Measurements from ENCODE around the gene TMEM250.

The TMEM250 gene

GRCh38 chr9:136147890-136148714, 29.4 kb upstream of the TMEM250 start:
- DNase-seq (ENCODE audit: low read depth, low spot score) = no peak

- DNase-seq (ENCODE audit: low read depth, low spot score) = no peak
These were observed 28.6 kb upstream of the TMEM250 start for GRCh38 chr9:136147038-136147889.

DNA sequence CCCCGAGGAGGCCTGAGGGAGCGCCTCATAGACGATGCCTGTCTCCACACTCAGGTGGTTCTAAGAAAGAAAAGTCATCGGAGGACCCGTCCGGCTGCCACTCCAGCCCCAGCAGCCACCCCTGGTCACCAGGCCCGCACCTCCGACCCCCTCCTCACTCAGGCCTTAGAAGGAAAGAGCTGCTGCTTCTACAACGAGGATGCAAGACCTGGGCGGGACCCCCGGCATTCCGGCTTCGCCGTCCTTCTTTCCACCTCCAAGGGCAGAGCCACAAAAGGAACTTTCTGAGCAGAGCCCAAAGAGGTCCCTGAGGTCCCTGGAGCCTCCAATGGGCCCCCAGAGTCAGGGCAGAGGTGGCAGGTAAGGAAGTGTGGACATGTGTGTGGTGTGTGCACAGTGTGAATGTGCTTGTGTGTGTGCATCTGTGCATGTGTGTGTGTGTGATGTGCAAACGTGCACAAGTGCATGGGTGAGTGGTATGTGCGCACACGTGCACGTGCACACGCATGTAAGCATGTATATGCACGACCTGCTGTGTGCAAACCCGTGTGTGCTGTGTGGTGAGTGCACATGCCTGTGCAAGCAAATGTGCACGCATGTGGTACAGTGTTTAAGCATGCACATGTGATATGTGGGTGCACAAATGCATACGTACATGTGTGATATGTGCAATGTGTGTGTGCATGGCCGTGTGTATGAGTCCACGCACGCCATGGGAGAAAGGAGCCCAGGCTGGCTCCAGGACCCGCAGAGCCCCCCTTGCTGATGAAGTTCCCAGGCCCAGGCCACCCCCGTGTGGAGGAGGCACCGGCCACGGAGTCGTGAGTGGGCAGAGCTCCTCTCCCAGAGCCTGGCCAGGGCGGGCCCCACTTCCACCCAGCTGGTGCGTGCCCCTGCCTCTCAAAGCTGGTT, 27.7 kb upstream of the TMEM250 start:
- DNase-seq (ENCODE audit: low read depth, low spot score) = no peak

DNA sequence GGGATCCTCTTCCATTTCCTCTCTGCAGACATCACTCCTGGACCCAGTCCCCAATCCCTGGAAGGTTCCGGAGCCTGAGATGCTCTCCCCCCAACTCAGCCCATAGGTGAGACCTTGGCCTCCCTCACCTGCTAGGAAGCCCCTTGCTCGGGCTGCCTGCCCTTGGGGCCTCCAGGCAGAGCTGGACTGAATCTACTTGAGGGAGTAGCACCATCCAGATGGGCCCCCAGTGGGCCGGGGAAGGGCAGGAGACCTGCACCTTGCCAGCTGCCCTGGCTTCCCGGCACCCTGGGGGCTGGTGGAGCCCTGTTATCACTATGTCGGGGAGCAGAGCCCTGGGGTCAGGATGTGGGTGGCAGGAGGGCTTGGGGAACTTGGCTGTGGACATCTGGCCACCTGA, 26.9 kb upstream of the TMEM250 start:
- no peak for DNase-seq (ENCODE audit: low read depth, low spot score)

DNA sequence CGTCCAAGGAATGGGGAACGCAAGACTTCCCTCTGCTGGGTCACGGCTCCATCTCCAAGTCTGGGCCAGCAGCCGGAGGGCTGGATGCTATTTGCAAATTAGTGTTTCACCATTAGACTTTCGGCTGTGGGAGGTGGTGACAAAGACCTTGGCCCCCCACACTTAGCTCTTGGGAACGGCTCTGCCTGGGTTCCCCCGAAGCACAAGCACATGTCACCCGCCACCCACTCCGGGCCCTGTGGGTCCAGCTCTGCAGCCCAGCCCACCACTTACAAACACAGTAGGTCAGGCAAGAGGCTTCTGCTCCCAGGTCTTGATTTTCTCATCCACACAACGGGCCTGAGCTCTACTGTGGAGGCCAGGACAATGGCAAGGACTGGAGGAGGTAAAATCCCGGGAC, 25.8 kb upstream of the TMEM250 start:
- no peak for DNase-seq (ENCODE audit: low read depth, low spot score)

DNA sequence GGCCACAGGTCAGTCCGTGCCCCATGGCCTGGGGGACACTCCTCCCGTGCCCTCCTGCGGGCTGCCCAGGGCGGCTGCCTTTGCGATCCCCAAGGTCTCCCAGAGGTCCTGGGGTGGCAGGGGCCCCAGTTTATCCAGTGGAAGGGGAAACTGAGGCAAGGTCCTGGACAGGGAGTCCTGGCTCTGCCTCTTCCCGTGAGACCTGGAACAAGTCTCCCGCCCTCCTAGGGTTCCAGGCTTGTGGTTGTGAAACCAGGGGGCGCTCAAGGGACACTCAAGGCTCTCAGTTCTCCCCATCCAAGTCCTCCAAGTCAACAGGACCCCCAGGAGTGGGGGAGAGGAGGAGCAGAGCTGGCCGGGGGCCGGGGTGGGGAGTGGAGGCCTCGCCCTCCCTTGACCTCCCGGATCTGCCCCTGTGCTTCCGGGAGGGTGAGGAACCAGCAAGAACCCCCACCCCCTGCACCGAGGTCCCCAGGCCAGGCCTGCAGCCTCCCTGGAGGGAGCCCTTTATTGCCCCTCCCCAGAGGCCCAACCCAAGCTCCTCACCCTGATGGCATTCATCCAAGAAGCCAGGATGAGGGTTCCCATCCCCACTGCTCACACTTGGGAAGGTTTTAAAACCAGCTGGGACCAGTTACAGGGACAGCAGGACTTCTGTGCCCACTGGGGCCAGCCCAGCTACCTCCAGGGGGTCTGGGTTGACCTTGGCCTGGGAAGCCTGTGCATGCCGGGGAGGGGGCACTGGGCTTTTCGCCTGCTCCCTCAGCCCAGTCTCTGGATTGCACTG, 24.7 kb upstream of the TMEM250 start:
- no peak for DNase-seq (ENCODE audit: low read depth, low spot score)

DNA sequence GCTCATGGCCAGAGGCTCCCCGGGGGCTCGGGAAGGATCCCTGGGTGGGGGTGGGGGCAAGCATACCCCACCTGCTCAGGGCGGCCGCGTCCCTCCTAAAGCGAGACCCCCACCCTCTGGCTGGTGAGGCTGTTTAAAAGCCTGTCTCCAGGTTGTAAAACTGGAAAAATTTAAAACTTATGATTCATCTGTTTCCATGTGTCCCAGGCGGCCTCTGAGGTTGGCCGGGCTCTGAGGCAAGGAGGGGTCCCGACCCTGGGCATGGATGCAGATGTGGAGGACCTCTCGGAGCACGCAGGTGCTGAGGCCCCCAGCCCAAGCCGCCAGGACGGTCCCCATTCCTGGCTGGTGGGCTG, 24.2 kb upstream of the TMEM250 start:
- DNase-seq (ENCODE audit: low read depth, low spot score) = no peak

GRCh38 chr9:136142414-136142796, 23.7 kb upstream of the TMEM250 start:
- no peak for DNase-seq (ENCODE audit: low read depth, low spot score)

DNA sequence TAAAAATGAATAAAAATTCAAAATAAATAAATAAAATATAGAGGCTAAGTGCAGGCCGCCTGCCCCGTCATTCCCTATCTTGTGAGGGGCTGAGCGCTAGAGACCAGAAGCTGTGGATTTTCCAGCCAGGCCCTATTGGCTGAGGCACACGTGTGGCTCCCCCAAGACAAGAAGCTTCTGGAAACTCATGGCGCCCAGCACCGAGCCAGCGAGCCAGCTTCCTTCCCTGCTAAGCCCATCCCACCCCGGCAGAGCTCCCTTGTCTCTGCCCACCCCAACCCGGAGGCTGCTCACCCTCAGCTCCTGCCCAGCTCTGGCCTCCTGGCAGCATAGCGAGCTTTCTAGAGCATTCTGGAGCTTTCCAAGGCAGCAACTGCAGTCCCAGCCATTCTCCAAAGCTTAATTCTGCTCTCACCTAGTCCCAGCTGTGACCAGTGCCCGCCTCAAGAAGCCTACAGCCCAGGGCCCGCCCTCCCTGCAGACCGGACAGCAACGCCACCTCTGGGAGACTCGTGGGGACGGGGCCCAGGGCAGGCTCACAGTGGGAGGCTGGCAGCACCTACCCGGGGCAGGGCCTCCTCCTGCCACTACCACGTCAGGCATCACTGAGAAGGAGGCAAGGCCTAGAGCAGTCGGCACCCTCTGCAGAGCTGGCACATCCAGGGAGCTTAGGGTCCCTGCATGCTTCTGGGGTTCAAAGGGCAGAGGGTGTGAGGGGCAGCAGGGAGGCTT, 23.2 kb upstream of the TMEM250 start:
- no peak for DNase-seq (ENCODE audit: low read depth, low spot score)

DNA sequence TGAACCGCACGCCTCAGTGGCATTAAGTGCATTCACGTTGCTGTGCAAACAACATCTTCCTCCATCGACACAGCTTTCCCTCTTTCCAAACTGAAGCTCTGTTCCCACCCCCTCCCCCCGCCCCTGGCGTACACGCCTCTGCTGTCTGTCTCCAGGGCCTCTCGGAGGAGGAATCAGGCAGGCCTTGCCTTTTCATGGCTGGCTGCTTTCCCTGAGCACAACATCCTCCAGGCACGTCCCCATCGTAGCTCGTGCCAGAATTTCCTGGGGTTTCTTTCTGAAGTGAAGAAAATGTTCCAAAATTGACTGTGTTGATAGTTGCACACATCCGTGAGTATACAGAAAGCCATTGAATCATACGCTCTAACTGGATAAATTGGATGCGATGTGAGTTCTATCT, 22.3 kb upstream of the TMEM250 start:
- no peak for DNase-seq (ENCODE audit: low read depth, low spot score)

- DNase-seq (ENCODE audit: low read depth, low spot score) = no peak
These were observed 21.4 kb upstream of the TMEM250 start for GRCh38 chr9:136140046-136140445.

- no peak for DNase-seq (ENCODE audit: low read depth, low spot score)
These were observed 19.9 kb upstream of the TMEM250 start for GRCh38 chr9:136138566-136138965.

DNA sequence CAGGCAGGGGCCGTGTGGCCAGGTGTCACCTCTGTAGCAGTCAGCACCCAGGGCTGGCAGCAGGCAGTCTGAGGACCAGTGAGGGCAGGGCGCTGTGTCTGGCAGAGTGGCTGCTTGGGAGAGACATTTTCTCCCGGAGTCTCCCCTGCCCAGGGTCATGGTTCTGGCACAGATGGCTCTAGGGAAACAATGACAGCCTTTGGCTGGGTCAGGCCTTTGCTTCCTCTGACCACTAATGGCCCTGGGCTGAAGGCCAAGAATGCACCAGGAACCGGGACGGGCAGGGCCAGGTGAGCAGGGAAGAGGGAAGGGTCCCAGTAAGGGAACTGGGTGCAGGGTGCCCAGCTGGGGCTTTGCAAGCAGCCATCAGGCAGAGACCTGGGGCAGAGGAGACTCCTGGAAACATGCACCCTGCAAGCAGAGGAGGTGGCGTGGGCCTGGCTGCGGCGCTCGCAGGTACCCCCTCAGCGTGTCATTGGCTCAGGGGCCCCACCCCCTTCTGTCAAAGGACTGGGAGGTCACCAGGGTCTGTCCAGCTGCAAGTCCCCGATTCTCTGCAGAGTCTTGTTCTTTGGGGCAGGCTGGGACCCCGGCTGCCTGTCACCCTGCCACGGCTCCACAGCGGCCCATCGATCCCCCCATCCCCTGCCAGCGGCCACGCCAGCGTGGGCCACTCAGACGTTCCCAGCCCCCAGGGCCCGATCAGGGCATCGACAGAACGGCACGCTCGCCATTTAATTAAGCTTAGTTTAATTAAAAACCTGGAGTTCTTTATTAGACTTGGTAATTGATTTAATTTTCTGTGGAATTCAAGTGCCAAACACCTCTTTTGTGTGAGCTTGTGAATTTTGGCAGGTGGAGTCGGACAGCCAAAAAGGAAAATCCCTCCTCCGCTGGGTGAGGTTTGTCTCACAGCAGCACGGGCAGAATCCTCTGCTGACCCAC, 18.9 kb upstream of the TMEM250 start:
- no peak for DNase-seq (ENCODE audit: low read depth, low spot score)

GRCh38 chr9:136136127-136136925, 17.7 kb upstream of the TMEM250 start:
- DNase-seq (ENCODE audit: low read depth, low spot score) = no peak

DNA sequence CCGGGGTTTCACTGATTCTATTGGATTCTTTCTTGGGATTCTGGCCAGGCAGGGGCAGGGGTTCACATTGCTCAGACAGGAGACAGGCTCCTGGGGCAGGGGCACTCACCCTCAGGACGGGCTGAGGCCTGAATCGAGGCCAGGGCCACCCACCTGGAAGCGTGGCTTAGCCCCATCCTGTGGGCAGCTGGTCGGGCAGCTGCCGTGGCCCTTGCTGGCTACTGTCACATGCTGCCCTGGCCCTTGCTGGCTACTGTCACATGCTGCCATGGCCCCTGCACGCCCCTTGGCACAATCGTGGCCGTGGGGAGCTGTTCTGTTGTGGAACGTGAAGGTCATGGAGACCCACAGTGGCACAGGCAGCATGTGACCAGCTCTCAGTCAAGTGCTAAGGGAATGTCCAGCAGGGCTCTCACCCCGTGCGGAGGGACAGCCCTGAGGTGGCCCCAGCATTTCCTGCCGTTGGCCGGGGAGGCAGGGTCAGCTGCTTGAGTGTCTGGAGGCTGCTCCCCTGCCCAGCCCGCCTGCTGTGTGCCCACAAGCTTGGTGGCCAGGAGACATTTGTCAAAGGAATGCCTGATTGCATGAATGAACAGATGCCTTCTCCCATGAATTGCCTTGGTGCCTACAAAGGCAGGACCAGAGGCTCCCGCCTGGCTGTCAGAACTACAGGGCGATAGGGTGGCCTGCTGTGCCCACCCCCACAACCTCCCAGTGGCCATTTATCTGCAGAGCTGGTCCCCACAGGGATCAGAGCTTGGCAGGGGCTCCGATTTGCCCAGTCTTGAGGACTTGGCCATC, 16.9 kb upstream of the TMEM250 start:
- no peak for DNase-seq (ENCODE audit: low read depth, low spot score)

DNA sequence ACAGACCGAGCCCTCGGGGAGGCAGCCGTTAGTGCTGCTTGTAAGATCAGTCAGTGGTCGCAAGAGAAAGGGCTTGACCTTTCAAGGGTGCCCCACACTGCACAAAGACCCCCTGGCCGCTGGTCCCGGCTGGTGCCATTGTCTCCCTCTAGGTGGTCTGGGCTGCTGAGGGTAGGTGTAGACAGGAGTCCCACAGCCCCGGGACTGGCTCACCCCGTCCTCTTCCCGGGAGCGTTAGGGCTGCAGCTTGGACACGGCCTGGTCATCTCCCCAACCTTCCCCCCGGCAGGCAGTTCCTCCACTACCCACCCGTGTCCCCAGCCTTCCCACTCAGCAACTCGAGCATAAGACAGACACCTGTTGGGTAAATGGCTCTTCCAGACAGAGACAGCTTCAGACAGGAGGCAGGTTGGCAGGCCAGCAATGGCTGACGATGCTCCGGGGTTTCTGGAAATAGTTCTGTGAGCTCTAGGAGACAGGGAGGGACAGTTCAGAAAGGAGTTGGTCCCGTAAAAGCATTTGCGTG, 15.3 kb upstream of the TMEM250 start:
- DNase-seq (ENCODE audit: low read depth, low spot score) = no peak

GRCh38 chr9:136133191-136133958, 14.7 kb upstream of the TMEM250 start:
- DNase-seq (ENCODE audit: low read depth, low spot score) = no peak
